H7 (cell line): ENCODE results near the gene NFIB. TPM values are rescaled to one million over a fixed set of nuclear protein-coding genes. Genes with fewer than 3 reads are reported as not detected.

ENCODE experiments used
- DNase-seq: peaks from one replicate; pipeline ENCODE4 v3.0.0; 2012
- H3K27me3 ChIP-seq: 2 replicates; pipeline ENCODE4 v1.6.0; 2011; ENCODE audit warnings: mild to moderate bottlenecking, low read length; ENCODE audit not compliant: control insufficient read depth, insufficient read depth
- H3K36me3 ChIP-seq: replicated peaks from 2 replicates; pipeline ENCODE4 v1.5.1; 2011; ENCODE audit warnings: low read length; ENCODE audit not compliant: control insufficient read depth, insufficient read depth
- H3K4me3 ChIP-seq: 2 replicates; pipeline ENCODE4 v1.5.1; 2011; ENCODE audit warnings: low read depth, mild to moderate bottlenecking, control low read depth, low read length, moderate library complexity; ENCODE audit not compliant: insufficient read depth
- total RNA-seq: library from RNA; depleted of rRNA; stranded (reverse); fragments of >200 nt; shearing (Covaris generic); gene quantifications from 2 replicates; pipeline ENCODE4 v1.2.3, GENCODE V29; 2014

NFIB gene
- total RNA-seq, 1 experiment from 2014 or later = 5.0 TPM

DNA sequence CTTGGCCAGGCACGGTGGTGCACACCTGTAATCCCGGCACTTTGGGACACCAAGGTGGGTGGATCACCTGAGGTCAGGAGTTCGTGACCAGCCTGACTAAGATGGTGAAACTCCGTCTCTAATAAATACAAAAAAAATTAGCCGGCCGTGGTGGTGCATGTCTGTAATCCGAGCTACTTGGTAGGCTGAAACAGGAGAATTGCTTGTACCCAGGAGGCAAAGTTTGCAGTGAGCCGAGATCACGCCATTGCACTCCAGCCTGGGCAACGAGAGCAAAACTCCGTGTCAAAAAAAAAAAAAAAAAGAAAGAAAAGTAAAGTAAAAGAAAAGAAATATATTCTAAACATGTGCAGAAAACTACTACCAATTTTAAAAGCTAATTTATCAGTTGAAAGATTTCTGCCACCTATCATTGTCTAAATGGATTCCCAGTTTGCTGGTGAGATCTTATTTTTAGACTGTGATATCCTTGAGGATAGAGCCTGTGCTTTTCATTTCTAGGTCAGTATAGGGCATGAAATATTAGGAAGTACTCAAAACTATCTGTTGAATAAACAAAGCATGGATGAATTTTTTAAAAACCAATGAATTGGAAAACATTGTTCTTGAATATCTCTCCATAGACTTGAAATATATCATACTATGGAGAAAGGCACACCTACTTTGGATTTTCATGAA, 86.9 kb downstream of the NFIB start:
- Histone ChIP-seq H3K27me3 (no peaks in the 10 kb centered on the region), H3K36me3 (no peaks in the 10 kb centered on the region), H3K4me3 (no peak overlapping the region)
- no peak for DNase-seq

DNA sequence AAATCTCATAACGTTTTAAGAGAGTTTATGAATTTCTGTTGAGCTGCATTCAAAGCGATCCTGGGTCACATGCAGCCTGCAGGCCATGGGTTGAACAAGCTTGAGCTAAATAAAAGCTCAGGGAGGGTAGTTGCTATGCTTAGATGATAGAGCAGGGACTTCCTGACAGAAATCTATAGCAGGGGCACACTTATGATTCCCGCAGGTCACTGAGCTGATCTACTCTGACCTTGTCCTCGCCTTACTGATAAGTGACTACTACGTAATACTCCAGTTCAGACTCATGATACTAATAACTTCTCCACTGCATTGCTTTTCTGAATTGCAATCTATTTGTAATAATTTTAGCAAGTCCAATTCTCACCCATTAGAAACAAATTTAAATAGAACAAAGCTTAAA, 90.9 kb downstream of the NFIB start:
- H3K27me3 ChIP-seq = no peaks in the 10 kb centered on the region
- H3K4me3 ChIP-seq = no peak overlapping the region
- DNase-seq = no peak
- no peaks in the 10 kb centered on the region for H3K36me3 ChIP-seq

DNA sequence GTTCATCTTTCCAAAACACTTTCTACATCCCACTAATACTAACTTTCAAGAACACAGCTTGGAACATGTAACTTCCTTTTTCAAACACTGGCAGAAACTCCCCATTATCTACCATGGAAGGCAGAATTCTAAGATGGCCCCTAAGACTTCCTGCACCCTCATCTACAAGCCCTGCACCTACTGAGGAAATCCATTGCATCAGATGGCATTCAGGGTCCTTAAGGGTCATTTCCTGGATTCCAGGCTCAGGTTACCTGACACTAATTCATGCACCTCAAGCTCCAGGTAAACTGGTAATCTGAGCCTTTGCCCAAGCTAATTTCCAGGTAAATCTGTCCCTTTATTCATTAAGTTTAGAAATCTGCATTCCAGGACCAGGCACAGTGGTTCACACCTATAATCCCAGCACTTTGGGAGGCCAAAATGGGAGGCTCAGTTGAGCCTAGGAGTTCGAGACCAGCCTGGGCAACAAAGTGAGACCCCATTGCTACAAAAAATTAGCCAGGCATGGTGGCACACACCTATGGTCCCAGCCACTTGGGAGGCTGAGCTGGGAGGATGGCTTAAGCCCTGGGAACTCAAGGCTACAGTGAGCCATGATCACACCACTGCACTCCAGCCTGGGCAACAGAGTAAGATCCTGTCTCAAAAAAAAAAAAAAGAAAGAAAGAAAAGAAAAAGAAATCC, 91.6 kb downstream of the NFIB start:
- no peak overlapping the region for H3K4me3 ChIP-seq
- no peak for DNase-seq
- H3K27me3 ChIP-seq = no peaks in the 10 kb centered on the region
- no peaks in the 10 kb centered on the region for H3K36me3 ChIP-seq

GRCh38 chr9:14221558-14221957, 92.4 kb downstream of the NFIB start:
- H3K4me3 ChIP-seq = no peak overlapping the region
- H3K36me3 ChIP-seq = no peaks in the 10 kb centered on the region
- no peaks in the 10 kb centered on the region for H3K27me3 ChIP-seq
- DNase-seq = no peak

DNA sequence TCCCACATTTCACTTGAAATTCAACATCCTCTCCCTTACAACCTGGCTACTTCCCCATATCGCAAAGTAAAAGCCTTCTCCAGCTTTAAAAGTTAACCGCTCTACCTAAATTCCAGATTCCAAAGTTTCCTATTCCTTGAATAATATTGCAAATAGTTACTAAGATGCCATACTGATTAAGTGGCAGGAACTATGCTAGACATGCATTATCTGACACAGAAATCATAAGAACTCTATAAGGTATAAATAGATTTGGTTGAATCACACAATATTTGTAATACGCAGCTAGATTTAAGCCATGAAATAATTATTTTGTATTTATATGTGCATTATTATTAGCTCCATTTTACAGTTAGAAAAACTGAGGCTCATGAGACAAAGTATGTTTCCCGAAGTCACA, 92.8 kb downstream of the NFIB start:
- H3K4me3 ChIP-seq = no peak overlapping the region
- H3K36me3 ChIP-seq = no peaks in the 10 kb centered on the region
- H3K27me3 ChIP-seq = no peaks in the 10 kb centered on the region
- no peak for DNase-seq

- Histone ChIP-seq H3K36me3 (no peaks in the 10 kb centered on the region), H3K27me3 (no peaks in the 10 kb centered on the region), H3K4me3 (no peak overlapping the region)
- no peak for DNase-seq
Measured at GRCh38 chr9:14220256-14220655, 93.7 kb downstream of the NFIB start.

DNA sequence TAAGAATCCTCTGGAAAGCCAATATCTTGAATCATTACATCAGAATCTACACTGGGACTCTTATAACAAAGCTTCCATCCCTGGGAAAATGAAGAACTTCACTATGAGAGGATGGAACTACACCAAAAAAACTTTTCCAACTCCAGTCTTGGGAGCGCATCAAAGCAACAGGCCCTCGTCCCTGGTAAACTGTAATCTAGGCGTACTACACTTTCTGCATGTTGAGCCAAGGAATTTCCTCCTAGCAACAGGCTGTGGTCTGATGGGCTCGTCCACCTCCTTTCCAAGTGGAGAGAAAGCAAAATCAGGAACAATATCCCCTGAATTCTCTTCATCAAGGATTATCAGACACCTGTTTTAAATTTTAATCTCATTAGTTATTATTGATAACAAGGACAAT, 94.1 kb downstream of the NFIB start:
- Histone ChIP-seq H3K4me3 (no peak overlapping the region), H3K36me3 (no peaks in the 10 kb centered on the region), H3K27me3 (no peaks in the 10 kb centered on the region)
- no peak for DNase-seq

- no peak for DNase-seq
- no peaks in the 10 kb centered on the region for H3K36me3 ChIP-seq
- no peaks in the 10 kb centered on the region for H3K27me3 ChIP-seq
- no peak overlapping the region for H3K4me3 ChIP-seq
Measured at GRCh38 chr9:14218253-14218652, 95.7 kb downstream of the NFIB start.

- no peaks in the 10 kb centered on the region for H3K27me3 ChIP-seq
- H3K36me3 ChIP-seq = no peaks in the 10 kb centered on the region
- H3K4me3 ChIP-seq = no peak overlapping the region
- no peak for DNase-seq
Measured at GRCh38 chr9:14216612-14217194, 97.2 kb downstream of the NFIB start.

DNA sequence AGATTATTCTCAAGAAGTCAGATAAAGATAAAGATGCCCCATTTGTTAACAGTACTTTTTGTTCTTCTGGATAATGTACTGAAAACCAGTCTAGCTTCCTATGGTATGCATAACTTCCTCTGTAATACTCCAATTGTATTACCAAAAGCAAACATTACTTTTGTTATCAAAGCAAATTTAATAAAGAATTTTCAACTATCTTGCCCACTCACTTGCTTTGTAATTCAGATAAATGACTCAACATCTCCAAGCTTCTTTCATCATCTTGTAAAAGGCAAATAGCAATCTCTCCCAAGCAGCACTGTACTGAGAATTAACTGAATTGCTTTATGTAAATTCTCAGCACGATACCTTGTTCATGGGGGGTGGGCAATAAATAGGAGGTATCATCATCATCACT, 98.3 kb downstream of the NFIB start:
- Histone ChIP-seq H3K27me3 (no peaks in the 10 kb centered on the region), H3K4me3 (no peak overlapping the region), H3K36me3 (no peaks in the 10 kb centered on the region)
- DNase-seq = no peak

DNA sequence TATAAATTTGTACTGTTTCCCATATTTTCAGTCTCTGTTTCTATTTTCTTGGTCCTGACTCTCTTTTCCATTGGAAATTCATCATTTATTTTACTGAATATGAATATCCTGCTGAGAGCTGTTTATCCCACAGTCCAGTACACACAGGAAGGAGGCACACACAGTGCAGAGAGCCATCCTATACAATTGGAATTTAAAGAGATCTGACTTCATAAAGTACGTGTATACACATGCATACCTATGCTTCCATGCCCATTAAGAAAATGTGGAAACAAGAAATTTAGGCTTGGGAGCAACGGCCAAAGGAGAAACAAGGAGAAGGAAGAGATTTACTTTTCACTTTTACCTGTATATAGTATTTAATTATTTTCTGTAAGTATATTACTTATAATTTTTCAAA, 99.2 kb downstream of the NFIB start:
- no peak overlapping the region for H3K4me3 ChIP-seq
- H3K27me3 ChIP-seq = no peaks in the 10 kb centered on the region
- H3K36me3 ChIP-seq = no peaks in the 10 kb centered on the region
- DNase-seq = no peak

DNA sequence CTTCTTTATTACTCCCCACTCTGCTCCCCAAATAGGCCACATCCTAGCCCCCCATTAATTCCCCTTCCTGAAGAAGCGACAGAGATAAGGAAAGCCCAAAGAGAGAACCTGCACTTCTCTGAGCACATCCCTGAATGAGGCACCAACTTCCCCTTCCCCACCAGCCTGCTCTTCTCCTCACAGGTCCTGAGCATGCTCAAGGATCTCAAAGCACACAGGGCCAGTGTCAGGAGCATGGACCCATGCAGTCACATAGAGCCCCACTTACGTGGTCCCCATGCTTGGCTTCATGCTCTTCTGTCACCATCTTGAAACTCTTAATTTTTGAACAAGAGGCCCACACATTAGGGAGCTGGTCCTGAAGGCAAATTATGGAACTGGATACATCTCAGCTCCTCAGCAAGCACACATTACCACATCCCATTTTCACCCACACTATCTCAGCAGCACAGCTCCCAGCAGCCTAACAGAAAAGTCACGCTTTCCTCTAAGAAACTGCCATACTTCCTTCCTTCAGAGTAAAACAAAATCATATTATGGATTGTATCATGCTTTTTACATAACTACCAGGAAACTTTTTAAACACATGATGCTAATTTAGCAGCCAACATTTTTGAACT, 99.8 kb downstream of the NFIB start:
- H3K27me3 ChIP-seq = no peaks in the 10 kb centered on the region
- H3K36me3 ChIP-seq = no peaks in the 10 kb centered on the region
- no peak for DNase-seq
- H3K4me3 ChIP-seq = no peak overlapping the region

DNA sequence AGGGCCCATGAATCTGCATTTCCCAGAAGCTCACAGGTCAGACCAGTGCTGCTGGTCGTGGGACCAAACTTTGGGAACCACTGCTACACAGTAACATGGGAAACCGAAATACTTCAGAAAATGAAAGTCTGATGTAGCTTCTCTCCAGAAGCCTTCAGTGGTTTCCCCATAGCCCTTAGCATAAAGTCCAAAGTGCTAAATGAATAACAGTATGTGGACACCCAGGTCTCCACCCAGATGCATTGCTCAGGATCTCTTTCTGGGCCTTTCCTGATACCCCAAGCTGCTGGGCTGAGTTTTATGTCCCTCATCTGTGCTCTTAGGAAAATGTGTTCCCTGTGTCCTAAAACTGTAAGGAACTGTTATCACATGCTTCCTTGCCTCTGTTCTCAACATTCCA, 100.4 kb downstream of the NFIB start:
- Histone ChIP-seq H3K27me3 (no peaks in the 10 kb centered on the region), H3K36me3 (no peaks in the 10 kb centered on the region), H3K4me3 (no peak overlapping the region)
- DNase-seq = no peak

DNA sequence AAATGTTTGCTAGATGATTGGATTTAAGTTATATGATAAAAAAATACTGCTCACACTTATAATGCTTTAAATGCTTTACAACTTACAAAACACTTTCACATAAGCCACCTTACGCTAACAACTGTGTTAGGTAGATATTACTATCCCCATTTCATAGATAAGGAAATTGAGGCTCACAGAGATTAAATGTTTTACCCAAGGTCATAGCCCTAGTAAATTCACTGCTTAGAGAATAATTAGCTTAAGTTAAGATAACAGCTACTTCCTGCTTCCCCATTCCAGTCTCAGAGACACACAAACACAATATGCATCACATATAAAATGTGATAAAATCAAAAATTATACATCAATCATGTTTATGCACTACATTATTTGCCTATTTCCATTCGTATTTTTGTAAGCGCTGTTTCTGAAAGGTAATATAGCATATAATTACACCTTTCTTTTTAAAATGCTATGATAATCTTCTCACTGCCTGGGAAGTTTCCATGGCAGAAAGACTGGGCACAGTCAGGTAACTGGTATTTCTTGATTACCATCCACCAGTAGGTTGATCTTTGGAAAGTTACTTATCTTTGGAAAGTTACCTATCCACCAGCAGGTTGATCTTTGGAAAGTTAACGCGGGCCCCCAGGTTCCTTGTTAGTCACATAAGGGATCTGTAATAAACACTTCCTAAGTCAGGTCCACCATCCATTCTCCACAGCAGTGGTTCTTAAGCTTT, 101.1 kb downstream of the NFIB start:
- Histone ChIP-seq H3K27me3 (no peaks in the 10 kb centered on the region), H3K36me3 (no peaks in the 10 kb centered on the region)
- no peak for DNase-seq

More for the DNA sequence above, 101.1 kb downstream of the NFIB start:
- H3K4me3 ChIP-seq = no peak overlapping the region
